GM12874 (cell line): Measurements from ENCODE around the gene ZNF366.

Experiments
- CTCF ChIP-seq: IDR thresholded peaks from 2 replicates; pipeline ENCODE4 v1.5.1; 2011; ENCODE audit warnings: low read depth, mild to moderate bottlenecking, control low read depth, low read length, moderate library complexity; ENCODE audit not compliant: insufficient read depth

Gene ZNF366

GRCh38 chr5:72412283-72413055 is 94.7 kb downstream of the ZNF366 start:
- TF ChIP-seq CTCF: 0 out of 2 replicates have a peak, but pooled peaks have one; percentile 1

GRCh38 chr5:72410688-72411295 is 96.4 kb downstream of the ZNF366 start:
- no peak for TF ChIP-seq CTCF

- TF ChIP-seq CTCF: no peak
These were observed 98.6 kb downstream of the ZNF366 start for GRCh38 chr5:72408603-72409002.

- no peak for TF ChIP-seq CTCF
These were observed 99.1 kb downstream of the ZNF366 start for GRCh38 chr5:72408127-72408526.

- no peak for TF ChIP-seq CTCF
These were observed 99.7 kb downstream of the ZNF366 start for GRCh38 chr5:72407541-72407940.

GRCh38 chr5:72407078-72407477 is 100.1 kb downstream of the ZNF366 start:
- TF ChIP-seq CTCF: no peak

- TF ChIP-seq CTCF: peak; percentile 35; the same call in 1 of the 2 replicates
These were observed 104.1 kb downstream of the ZNF366 start for GRCh38 chr5:72402959-72403628.
